GM12878 (cell line): ENCODE measurements around the gene MYH7B. TPM values are rescaled to one million over a fixed set of nuclear protein-coding genes. Genes with fewer than 3 reads are reported as not detected.

ENCODE experiments used
- ATAC-seq: fragments of 200-7000 bp; cut with Tn5 transposase; 3 replicates; pipeline ENCODE4 v1.9.1; 2020; ENCODE audit warnings: mild to moderate bottlenecking, moderate library complexity
- BruUV-seq: library from RNA; stranded (reverse); fragments of 400-500 nt; replicated peaks from 2 replicates; lab custom pipeline; 2021; lab: Mats Ljungman, UMichigan
- CTCF ChIA-PET: fragments of 300-600 bp; sonication (Branson Sonifier 250); formaldehyde crosslinking; extraction: SDS; loops from one replicate; lab custom pipeline; 2021; ENCODE audit warnings: inconsistent platforms; lab: Yijun Ruan, JAX
- POLR2A ChIA-PET: fragments of 350-600 bp; formaldehyde crosslinking; extraction: SDS; loops from one replicate; lab custom pipeline; 2021; ENCODE audit warnings: inconsistent platforms; lab: Charles Lee
- RAD21 ChIA-PET: fragments of 300-600 bp; sonication (Branson Sonifier 250); formaldehyde crosslinking; loops from one replicate; lab custom pipeline; 2023; ENCODE audit warnings: antibody characterized with exemption; ENCODE audit not compliant: unreplicated experiment; lab: Charles Lee
- SMC1A ChIA-PET: fragments of 300-600 bp; sonication (Branson Sonifier 250); formaldehyde crosslinking; loops from one replicate; lab custom pipeline; 2023; ENCODE audit not compliant: unreplicated experiment, uncharacterized antibody; lab: Charles Lee
- DNase-seq: peaks from one replicate; pipeline ENCODE4 v3.0.0-alpha.2; 2011; ENCODE audit warnings: low read depth, low spot score
- FAIRE-seq: peaks from 3 replicates; lab custom pipeline; 2011; peaks lifted over from hg19 to GRCh38; lab: Jason Lieb, UNC
- H2AFZ ChIP-seq: 2 replicates; pipeline ENCODE4 v1.6.0; 2011; ENCODE audit warnings: low read depth, low read length, control low read depth; ENCODE audit not compliant: control insufficient read depth
- H3K27ac ChIP-seq: 2 replicates; pipeline ENCODE4 v1.5.1; 2011; ENCODE audit warnings: control low read depth; ENCODE audit not compliant: control insufficient read depth, insufficient read depth
- H3K27me3 ChIP-seq, 2 experiments: replicated peaks in 1 of 2; 2 replicates each; pipeline versions ENCODE4 v1.6.0 to v1.6.1; 2011; ENCODE audit warnings: low read length in 1 of 2; ENCODE audit not compliant: control insufficient read depth in 2 of 2, insufficient read depth in 2 of 2
- H3K36me3 ChIP-seq, 2 experiments: 2 replicates each; pipeline ENCODE4 v1.5.1; 2011; ENCODE audit warnings: low read length in 1 of 2; ENCODE audit not compliant: control insufficient read depth in 2 of 2, insufficient read depth in 2 of 2
- H3K4me1 ChIP-seq: 2 replicates; pipeline ENCODE4 v1.6.1; 2011; ENCODE audit warnings: mild to moderate bottlenecking, low read length, moderate library complexity, mixed read lengths; ENCODE audit not compliant: control insufficient read depth, insufficient read depth
- H3K4me2 ChIP-seq: 2 replicates; pipeline ENCODE4 v1.6.0; 2011; ENCODE audit warnings: control low read depth; ENCODE audit not compliant: control insufficient read depth, insufficient read depth
- H3K4me3 ChIP-seq: fragments of 200-600 bp; sonication (generic); 2 replicates; pipeline ENCODE4 v1.5.1; 2016
- H3K79me2 ChIP-seq: 2 replicates; pipeline ENCODE4 v1.6.0; 2011; ENCODE audit warnings: low read length; ENCODE audit not compliant: control insufficient read depth, insufficient read depth
- H3K9ac ChIP-seq: 2 replicates; pipeline ENCODE4 v1.8.0; 2011; ENCODE audit warnings: low read length, control low read depth, mixed read lengths; ENCODE audit not compliant: control insufficient read depth, insufficient read depth
- H3K9me3 ChIP-seq: replicated peaks from 3 replicates; pipeline ENCODE4 v1.5.1; 2011; ENCODE audit warnings: mild to moderate bottlenecking, low read length; ENCODE audit not compliant: control insufficient read depth, insufficient read depth
- H4K20me1 ChIP-seq: 2 replicates; pipeline ENCODE4 v1.6.0; 2011; ENCODE audit not compliant: control insufficient read depth, insufficient read depth
- BCLAF1 ChIP-seq: fragments of 450-650 bp; IDR thresholded peaks from 2 replicates; pipeline ENCODE4 v1.6.1; 2017; ENCODE audit warnings: antibody characterized with exemption, mild to moderate bottlenecking, moderate library complexity
- E4F1 ChIP-seq: fragments of 450-650 bp; IDR thresholded peaks from 2 replicates; pipeline ENCODE4 v1.6.1; 2018; ENCODE audit warnings: borderline replicate concordance, mild to moderate bottlenecking; ENCODE audit not compliant: partially characterized antibody
- NRF1 ChIP-seq: conservative IDR thresholded peaks from 2 replicates; pipeline ENCODE4 v1.6.1; 2011; ENCODE audit warnings: mild to moderate bottlenecking, low read depth, low read length, improper control_type of control experiment
- RB1 ChIP-seq: fragments of 450-650 bp; formaldehyde crosslinking; IDR thresholded peaks from 2 replicates; pipeline ENCODE4 v1.6.1; 2017; ENCODE audit warnings: mild to moderate bottlenecking, borderline replicate concordance
- RELA ChIP-seq: fragments of 450-650 bp; IDR thresholded peaks from 2 replicates; pipeline ENCODE4 v1.8.0; 2014; ENCODE audit warnings: borderline replicate concordance; ENCODE audit not compliant: partially characterized antibody
- REST ChIP-seq: IDR thresholded peaks from 2 replicates; pipeline ENCODE4 v1.6.1; 2012; ENCODE audit warnings: mild to moderate bottlenecking, low read depth, low read length
- TCF3 ChIP-seq: IDR thresholded peaks from 2 replicates; pipeline ENCODE4 v1.6.1; 2012; ENCODE audit warnings: low read depth, mild to moderate bottlenecking, low read length, borderline replicate concordance; ENCODE audit not compliant: insufficient read depth
- USF2 ChIP-seq: IDR thresholded peaks from 2 replicates; pipeline ENCODE4 v1.6.1; 2011; ENCODE audit warnings: low read depth, low read length, improper control_type of control experiment, borderline replicate concordance
- WRNIP1 ChIP-seq: IDR thresholded peaks from 2 replicates; pipeline ENCODE4 v1.6.1; 2011; ENCODE audit warnings: low read depth, low read length, improper control_type of control experiment, borderline replicate concordance
- ZNF217 ChIP-seq: fragments of 450-650 bp; IDR thresholded peaks from 2 replicates; pipeline ENCODE4 v1.6.1; 2017; ENCODE audit warnings: antibody characterized with exemption, mild to moderate bottlenecking
- ZNF622 ChIP-seq: fragments of 450-650 bp; IDR thresholded peaks from 2 replicates; pipeline ENCODE4 v1.6.1; 2017; ENCODE audit warnings: mild to moderate bottlenecking, inconsistent platforms
- WGBS: methylation state at CpG from one replicate; pipeline ENCODE4 v1.1.6; 2016; ENCODE audit warnings: low lambda C conversion rate; ENCODE audit not compliant: insufficient replicate concordance, insufficient coverage; ENCODE audit errors: missing lambda C conversion rate; 5-methylcytosine and 5-hydroxymethylcytosine counted together
- in situ Hi-C: fragments of 300-500 bp; cut with MboI; formaldehyde crosslinking; loops from 9 replicates; pipeline ENCODE4 v1.14.3; 2018; ENCODE audit warnings: mixed read lengths
- intact Hi-C: fragments of 100-400 bp; cut with micrococcal nuclease; formaldehyde crosslinking; loops from one replicate; pipeline ENCODE4 v1.14.2; 2022; ENCODE audit not compliant: unreplicated experiment
- polyA plus RNA-seq, 11 experiments: library from polyadenylated mRNA; depleted of rRNA in 4 of 11; unstranded in 6 of 11; stranded (reverse) in 5 of 11; fragments of >200 nt; fragmentation: Nextera tagmentation in 4 of 11; fragmentation: Illumina TruSeq in 1 of 11; extraction: Ambion mirVana in 4 of 11; extraction: Trizol in 1 of 11; gene quantifications; 1 replicate in 1 of 11; 2 replicates in 10 of 11; pipeline versions ENCODE4 v1.2.1 to v1.2.3, GENCODE V29; 2011 to 2016; ENCODE audit warnings: inconsistent platforms in 2 of 11, missing spikeins in 2 of 11, low read depth in 1 of 11
- total RNA-seq, 4 experiments: library from RNA; depleted of rRNA in 3 of 4; stranded (reverse); fragments of >200 nt in 3 of 4; fragmentation: Illumina TruSeq in 1 of 4; extraction: Trizol in 1 of 4; gene quantifications; 2 replicates each; pipeline versions ENCODE4 v1.2.1 to v1.2.3, GENCODE V29; 2013 to 2021

MYH7B gene
- total and polyA plus RNA-seq, 10 of the 15 experiments (the other 5 are each of a cell fraction or from before 2014, with no cell fraction given), result 0.01 to 0.40 (median 0.20) TPM; not detected in 3

GRCh38 chr20:34938466-34939163 is 17.1 kb upstream of the MYH7B start (continued):
- TF ChIP-seq USF2 (no peak), RB1 (no peak), E4F1 (no peak), NRF1 (no peak)

- no peaks in the 10 kb centered on the region for H3K79me2 ChIP-seq
- no peak for DNase-seq
- no peak for FAIRE-seq
- CTCF ChIA-PET, result interaction anchor here (1.3 kb wide), 1 partner anchor 13 kb away, joined by 3 read pairs; no protein-coding TSS in a partner anchor
- POLR2A ChIA-PET, result no interaction called here
- no peak overlapping the region for H3K9ac ChIP-seq
- H3K4me1 ChIP-seq, result no peaks in the 10 kb centered on the region
- RAD21 ChIA-PET, result interaction anchor here (0.5 kb wide), 1 partner anchor 156 kb away, joined by 3 read pairs; no protein-coding TSS in a partner anchor
- H3K4me2 ChIP-seq, result no peak overlapping the region
- ATAC-seq, result no peak
- 100% methylated on average over 1 of the region's 1 CpG for WGBS
- no peaks in the 10 kb centered on the region for H4K20me1 ChIP-seq
- H3K27me3 ChIP-seq, result no peaks in the 10 kb centered on the region
- SMC1A ChIA-PET, result no interaction called here
- no TSS peak for BruUV-seq
- H3K4me3 ChIP-seq, result no peak overlapping the region
- H3K27ac ChIP-seq, result no peak overlapping the region
- no peak overlapping the region for H2AFZ ChIP-seq
- no peaks in the 10 kb centered on the region for H3K9me3 ChIP-seq
- peaks cover 3 to 29% of the 10 kb centered on the region in 2 experiments; a peak in 3 of 4 replicates for H3K36me3 ChIP-seq
- intact Hi-C loops, result no loop called here
- in situ Hi-C loops, result no loop called here
- TF ChIP-seq RELA, result no peak
- no peak for TF ChIP-seq WRNIP1
- no peak for TF ChIP-seq REST
- no peak for TF ChIP-seq ZNF217
- TF ChIP-seq BCLAF1, result no peak
- TF ChIP-seq TCF3, result no peak
- no peak for TF ChIP-seq ZNF622
These were observed 15.6 kb upstream of the MYH7B start for GRCh38 chr20:34940081-34940481.
